Measurements from ENCODE around the gene CDK19.

The CDK19 gene

GRCh38 chr6:110567957-110568696 lies 247.1 kb downstream of the CDK19 start:
- DNase-seq = no peak

- DNase-seq = no peak
These were observed 248.7 kb downstream of the CDK19 start for GRCh38 chr6:110566346-110567125.

- DNase-seq = no peak
These were observed 250.4 kb downstream of the CDK19 start for GRCh38 chr6:110564703-110565421.

- no peak for DNase-seq
These were observed 251.6 kb downstream of the CDK19 start for GRCh38 chr6:110563711-110564110.

GRCh38 chr6:110562316-110562915 lies 252.9 kb downstream of the CDK19 start:
- DNase-seq = no peak

- DNase-seq = no peak
These were observed 253.6 kb downstream of the CDK19 start for GRCh38 chr6:110561696-110562095.

GRCh38 chr6:110561008-110561396 lies 254.3 kb downstream of the CDK19 start:
- no peak for DNase-seq

- peak; percentile 11 for DNase-seq
These were observed 254.8 kb downstream of the CDK19 start for GRCh38 chr6:110560239-110561007.

Data from activated CD4-positive, alpha-beta T cell treated with anti-CD3 and anti-CD28 coated beads, Interleukin-2, Interleukin-6, amounts not matched to agents 100 ng/mL and 50 ng/mL, durations not matched to agents 16 hours and 8 hours (primary cell).